ENCODE data around the gene NMD3. TPM values are rescaled to one million over a fixed set of nuclear protein-coding genes. Genes with fewer than 3 reads are reported as not detected.

NMD3 gene
- total RNA-seq, 1 experiment from 2014 or later, result 51.1 TPM

GRCh38 chr3:161239700-161240099, 18.6 kb downstream of the NMD3 start:
- CTCF ChIA-PET, result no interaction called here
- no peaks in the 10 kb centered on the region for H3K27me3 ChIP-seq (replicated peaks; ENCODE audit: insufficient read depth, low read depth, low read length, poor library complexity)
- DNase-seq (ENCODE audit: low spot score), result no peak
- no peaks in the 10 kb centered on the region for H3K4me1 ChIP-seq (ENCODE audit: insufficient read depth, low read length, poor library complexity, severe bottlenecking)
- POLR2A ChIA-PET (ENCODE audit: low non-redundant PET), result no interaction called here
- intact Hi-C loops (cut with micrococcal nuclease; ENCODE audit: unreplicated experiment), result no loop called here
- no peak overlapping the region for H3K27ac ChIP-seq (ENCODE audit: low read depth, low read length, poor library complexity, severe bottlenecking)
- peaks cover 70% of the 10 kb centered on the region for H3K36me3 ChIP-seq (ENCODE audit: insufficient read depth, low read length, poor library complexity, severe bottlenecking)
- H3K9me3 ChIP-seq (ENCODE audit: low read depth, low read length, poor library complexity, severe bottlenecking), result no peaks in the 10 kb centered on the region
- no peak overlapping the region for H3K4me3 ChIP-seq (ENCODE audit: low read depth, low read length, poor library complexity, severe bottlenecking)
- no TSS peak for BruUV-seq (replicated peaks)
- TF ChIP-seq CTCF (conservative IDR thresholded peaks at IDR 0.05; ENCODE audit: low read depth, low read length) (no peak), EZH2 (IDR thresholded peaks at IDR 0.05; ENCODE audit: borderline replicate concordance, low read depth, low read length, poor library complexity, severe bottlenecking) (no peak)

GRCh38 chr3:161244538-161244937, 23.4 kb downstream of the NMD3 start:
- BruUV-seq (replicated peaks), result no TSS peak
- intact Hi-C loops (cut with micrococcal nuclease; ENCODE audit: unreplicated experiment), result no loop called here
- no peak for DNase-seq (ENCODE audit: low spot score)
- Histone ChIP-seq H3K27ac (ENCODE audit: low read depth, low read length, poor library complexity, severe bottlenecking) (no peak overlapping the region), H3K4me1 (ENCODE audit: insufficient read depth, low read length, poor library complexity, severe bottlenecking) (no peaks in the 10 kb centered on the region), H3K27me3 (replicated peaks; ENCODE audit: insufficient read depth, low read depth, low read length, poor library complexity) (no peaks in the 10 kb centered on the region), H3K36me3 (ENCODE audit: insufficient read depth, low read length, poor library complexity, severe bottlenecking) (peaks cover 56% of the 10 kb centered on the region), H3K4me3 (ENCODE audit: low read depth, low read length, poor library complexity, severe bottlenecking) (no peak overlapping the region), H3K9me3 (ENCODE audit: low read depth, low read length, poor library complexity, severe bottlenecking) (no peaks in the 10 kb centered on the region)
- ChIA-PET CTCF (no interaction called here), POLR2A (ENCODE audit: low non-redundant PET) (no interaction called here)
- no peak for TF ChIP-seq EZH2 (IDR thresholded peaks at IDR 0.05; ENCODE audit: borderline replicate concordance, low read depth, low read length, poor library complexity, severe bottlenecking)
- TF ChIP-seq CTCF (conservative IDR thresholded peaks at IDR 0.05; ENCODE audit: low read depth, low read length), result no peak

- no TSS peak for BruUV-seq (replicated peaks)
- Histone ChIP-seq H3K27me3 (replicated peaks; ENCODE audit: insufficient read depth, low read depth, low read length, poor library complexity) (no peaks in the 10 kb centered on the region), H3K4me3 (ENCODE audit: low read depth, low read length, poor library complexity, severe bottlenecking) (no peak overlapping the region), H3K36me3 (ENCODE audit: insufficient read depth, low read length, poor library complexity, severe bottlenecking) (peaks cover 72% of the 10 kb centered on the region), H3K4me1 (ENCODE audit: insufficient read depth, low read length, poor library complexity, severe bottlenecking) (no peaks in the 10 kb centered on the region), H3K27ac (ENCODE audit: low read depth, low read length, poor library complexity, severe bottlenecking) (no peak overlapping the region), H3K9me3 (ENCODE audit: low read depth, low read length, poor library complexity, severe bottlenecking) (no peaks in the 10 kb centered on the region)
- no peak for DNase-seq (ENCODE audit: low spot score)
- ChIA-PET POLR2A (ENCODE audit: low non-redundant PET) (no interaction called here), CTCF (no interaction called here)
- TF ChIP-seq CTCF (conservative IDR thresholded peaks at IDR 0.05; ENCODE audit: low read depth, low read length), result no peak
- TF ChIP-seq EZH2 (IDR thresholded peaks at IDR 0.05; ENCODE audit: borderline replicate concordance, low read depth, low read length, poor library complexity, severe bottlenecking), result no peak
- intact Hi-C loops (cut with micrococcal nuclease; ENCODE audit: unreplicated experiment), result no loop called here
Measured at GRCh38 chr3:161247049-161247448, 25.9 kb downstream of the NMD3 start.

All from A673 (cell line).